IPS DF 4.7 (cell line): ENCODE data around the gene AUTS2.

Experiments
- DNase-seq: peaks from one replicate; pipeline ENCODE4 v3.0.0-alpha.2; 2013; ENCODE audit warnings: low spot score; ENCODE audit errors: extremely low read depth

AUTS2 gene

GRCh38 chr7:69880840-69881239 lies 282.6 kb downstream of the AUTS2 start:
- DNase-seq = no peak

- DNase-seq = no peak
These were observed 284.0 kb downstream of the AUTS2 start for GRCh38 chr7:69882269-69882668.

DNA sequence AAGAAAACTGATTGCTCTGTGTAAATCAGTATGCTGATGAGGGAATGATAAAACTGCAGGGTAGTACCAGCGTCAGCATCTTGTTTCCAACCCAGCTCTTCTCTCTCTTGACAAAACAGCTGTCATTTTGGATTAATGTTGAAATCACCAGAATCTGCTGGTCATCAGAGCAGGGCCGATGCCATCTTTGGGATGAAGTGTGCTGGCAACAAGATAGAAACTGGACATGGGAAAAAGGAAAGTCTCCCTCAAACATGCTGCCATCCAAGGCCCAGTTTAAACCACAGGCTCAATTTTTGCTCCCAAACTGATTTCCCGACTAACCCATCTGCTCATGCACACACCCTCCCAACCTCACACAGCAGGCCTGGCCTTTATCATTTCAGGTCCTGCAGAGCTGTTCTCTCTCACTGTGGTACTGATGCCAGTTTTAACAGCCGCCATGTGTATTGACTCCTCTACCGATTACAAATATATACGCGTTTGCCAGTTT lies 285.2 kb downstream of the AUTS2 start:
- no peak for DNase-seq

- no peak for DNase-seq
These were observed 287.2 kb downstream of the AUTS2 start for GRCh38 chr7:69885431-69885830.

- no peak for DNase-seq
These were observed 291.2 kb downstream of the AUTS2 start for GRCh38 chr7:69889338-69889975.

GRCh38 chr7:69889976-69890351 lies 291.7 kb downstream of the AUTS2 start:
- no peak for DNase-seq

DNA sequence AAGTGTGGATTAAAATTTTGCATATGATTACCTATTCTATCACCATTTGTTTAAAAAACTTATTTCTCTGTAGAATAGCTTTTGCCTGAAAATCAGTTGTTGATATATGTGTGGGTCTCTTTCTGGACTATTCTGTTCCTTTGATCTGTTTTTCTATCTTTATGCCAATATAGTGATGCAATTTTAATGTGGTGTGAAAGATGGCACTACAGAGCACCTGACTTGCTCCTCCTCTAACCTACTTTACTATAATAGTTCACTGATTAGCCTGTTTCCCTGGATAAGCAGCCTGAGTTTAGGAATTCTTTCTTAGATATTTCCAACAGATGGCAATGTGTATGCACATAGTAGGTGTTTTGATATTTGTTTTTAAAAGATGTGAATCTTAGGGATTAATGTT lies 294.5 kb downstream of the AUTS2 start:
- DNase-seq = no peak

GRCh38 chr7:69893906-69894305 lies 295.6 kb downstream of the AUTS2 start:
- no peak for DNase-seq

DNA sequence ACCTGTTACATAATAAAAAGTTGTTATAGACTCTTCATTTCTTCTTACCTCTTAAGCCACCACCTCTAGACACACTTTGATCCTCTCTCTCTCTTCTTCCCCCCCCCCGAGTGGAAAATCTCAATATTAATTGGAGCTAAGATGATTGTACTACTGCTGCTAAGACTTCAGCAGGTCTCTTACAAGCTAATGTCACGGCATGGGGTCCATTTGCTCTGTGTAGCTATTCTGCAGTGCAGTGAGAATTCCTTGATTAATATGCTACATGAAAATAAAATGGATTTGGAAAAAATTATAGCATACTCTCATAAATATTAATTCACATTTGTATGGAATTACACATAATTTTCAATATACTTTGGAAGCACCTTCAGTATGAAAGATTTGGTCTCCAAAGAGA lies 297.2 kb downstream of the AUTS2 start:
- DNase-seq = no peak

- no peak for DNase-seq
These were observed 297.8 kb downstream of the AUTS2 start for GRCh38 chr7:69896121-69896520.

- no peak for DNase-seq
These were observed 299.9 kb downstream of the AUTS2 start for GRCh38 chr7:69898189-69898588.

- no peak for DNase-seq
These were observed 305.1 kb downstream of the AUTS2 start for GRCh38 chr7:69903410-69903809.

- DNase-seq = no peak
These were observed 308.2 kb downstream of the AUTS2 start for GRCh38 chr7:69906283-69906995.

GRCh38 chr7:69907720-69908119 lies 309.4 kb downstream of the AUTS2 start:
- no peak for DNase-seq

DNA sequence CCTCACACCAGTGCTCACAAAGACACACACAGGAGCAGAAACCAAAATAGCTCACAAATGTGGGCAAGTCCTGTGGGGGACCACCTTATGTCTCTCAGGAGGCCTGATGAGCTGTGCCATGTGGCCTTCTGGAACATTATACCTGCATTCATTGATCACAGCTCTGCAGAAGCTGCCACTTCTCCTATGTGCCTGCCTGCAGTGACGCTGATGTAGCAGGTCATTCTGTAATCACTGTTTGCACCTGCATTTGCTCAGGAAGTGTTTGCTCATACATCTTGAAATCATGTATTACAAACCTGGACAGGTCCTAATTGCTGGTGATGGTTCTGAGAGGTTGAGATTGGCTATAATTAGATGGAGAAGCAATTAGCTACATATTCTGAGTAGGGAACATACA lies 310.2 kb downstream of the AUTS2 start:
- DNase-seq = no peak

- no peak for DNase-seq
These were observed 311.9 kb downstream of the AUTS2 start for GRCh38 chr7:69910150-69910549.

DNA sequence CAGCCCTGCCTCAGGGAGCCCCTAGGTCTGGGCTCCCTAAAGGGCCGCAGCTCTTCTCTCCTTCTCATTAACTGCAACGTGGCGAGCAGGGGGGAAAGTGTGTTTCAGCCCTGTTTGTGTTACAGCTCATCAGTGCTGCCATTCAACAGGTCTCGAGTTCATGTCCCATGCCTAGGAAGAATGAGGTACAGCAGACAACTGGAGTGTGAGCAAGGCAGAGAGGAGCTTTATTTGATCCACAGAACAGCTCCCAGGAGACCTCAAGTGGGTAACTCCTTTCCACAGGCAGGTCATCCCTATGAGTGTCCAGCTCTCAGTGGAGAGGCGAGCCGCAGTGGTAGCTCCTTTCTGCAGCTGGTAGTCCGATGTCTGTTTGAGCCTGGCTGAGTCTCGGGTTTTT lies 313.1 kb downstream of the AUTS2 start:
- no peak for DNase-seq

DNA sequence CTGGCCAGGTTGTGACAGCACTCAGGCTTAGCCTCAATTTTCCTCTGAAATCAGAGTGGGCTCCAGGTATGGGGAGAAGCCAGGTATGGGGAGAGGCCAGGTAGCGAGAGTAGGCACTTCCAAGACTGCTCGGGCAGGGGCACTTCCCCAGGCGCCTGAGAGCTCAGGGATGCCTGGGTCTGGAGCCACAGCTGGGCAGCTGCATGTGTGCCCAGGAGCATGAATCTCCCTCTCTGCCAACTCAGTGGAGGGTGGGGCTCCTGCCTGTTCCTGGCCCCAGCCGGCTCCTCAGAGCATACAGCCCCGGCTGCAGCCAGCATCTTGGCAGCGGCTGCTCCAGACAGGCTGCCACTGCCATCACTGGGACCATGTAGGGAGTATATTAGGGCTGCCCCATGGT lies 313.9 kb downstream of the AUTS2 start:
- DNase-seq = no peak

DNA sequence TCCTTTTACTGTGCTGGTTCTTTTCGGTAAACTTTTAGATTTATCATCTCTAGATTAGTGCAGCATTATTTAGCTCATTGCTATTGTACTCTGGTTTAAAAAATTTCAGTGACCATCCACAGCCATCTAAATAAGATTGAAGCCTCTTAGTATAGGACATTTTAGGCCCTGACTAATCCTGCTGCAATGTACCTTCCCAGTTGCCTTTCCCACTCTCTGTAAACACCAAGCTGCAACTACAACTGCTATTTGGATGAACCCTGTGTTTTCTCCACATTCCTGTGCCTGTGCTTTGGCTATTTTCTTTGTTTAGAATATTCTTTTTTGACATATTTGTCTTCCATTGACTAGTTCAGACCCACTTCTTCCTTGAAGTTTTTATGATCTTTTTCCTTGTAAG lies 314.6 kb downstream of the AUTS2 start:
- DNase-seq = no peak

GRCh38 chr7:69919426-69920111 lies 321.3 kb downstream of the AUTS2 start:
- no peak for DNase-seq

GRCh38 chr7:69920797-69921196 lies 322.5 kb downstream of the AUTS2 start:
- no peak for DNase-seq

DNA sequence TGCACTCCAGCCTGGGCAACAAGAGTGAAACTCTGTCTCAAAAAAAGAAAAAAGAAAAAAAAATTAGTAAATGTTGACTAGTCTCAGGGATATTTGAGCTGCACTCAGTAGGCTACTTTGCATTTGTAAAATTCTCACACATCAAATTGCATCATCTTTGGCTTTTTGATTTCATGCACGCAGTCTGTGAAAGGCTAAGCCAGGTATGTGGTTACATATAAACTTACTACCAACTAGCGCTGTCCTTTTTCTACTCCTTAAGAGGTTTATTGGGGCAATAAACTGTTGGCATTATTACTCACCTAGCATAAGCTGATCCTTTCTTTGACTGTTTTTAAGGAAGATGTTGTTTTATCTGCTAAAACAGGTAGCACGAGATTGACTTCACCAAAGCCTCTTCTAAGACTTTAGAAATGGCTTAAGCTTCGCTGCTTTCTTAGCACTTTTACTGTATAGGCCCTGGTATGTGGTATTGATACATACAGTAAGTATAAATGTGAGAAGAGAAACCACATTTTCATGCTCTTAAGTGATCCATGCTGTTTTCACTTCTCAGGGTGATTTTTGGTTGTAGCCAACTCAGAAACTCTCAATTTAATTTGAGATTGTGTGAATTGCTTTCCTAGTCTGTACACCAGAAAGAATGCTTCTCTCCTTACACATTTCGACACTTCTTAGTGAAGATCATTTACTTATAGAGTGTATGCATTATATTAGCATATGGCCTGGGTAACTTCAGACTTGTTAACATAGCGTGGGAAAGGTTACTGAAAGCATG lies 323.9 kb downstream of the AUTS2 start:
- no peak for DNase-seq
